OCI-LY1 (cell line): ENCODE measurements around the gene ARID5A.

Source experiments
- CTCF ChIP-seq: fragments of 200-600 bp; sonication (generic), shearing (Covaris generic); IDR thresholded peaks from 2 replicates; pipeline ENCODE4 v1.5.1; 2017; ENCODE audit warnings: mild to moderate bottlenecking, antibody characterized with exemption, low read length, moderate library complexity, mixed read lengths
- EZH2 ChIP-seq: fragments of 200-600 bp; sonication (generic), shearing (Covaris generic); IDR thresholded peaks from 2 replicates; pipeline ENCODE4 v1.8.0; 2017; ENCODE audit warnings: borderline replicate concordance, mixed run types, mild to moderate bottlenecking, antibody characterized with exemption, low read length, moderate library complexity, mixed read lengths

GRCh38 chr2:96506016-96506906, 30.3 kb upstream of the ARID5A start:
- no peak for TF ChIP-seq EZH2
- TF ChIP-seq CTCF, result no peak
